GM21529 (cell line): ENCODE measurements around the gene GAS2L1.
A peak's percentile ranks its signal among the peaks of the same experiment; 100 is the strongest.

ENCODE experiments used
- ATAC-seq: cut with Tn5 transposase; IDR thresholded peaks from one replicate; pipeline ENCODE4 v1.9.1; 2021; ENCODE audit not compliant: unreplicated experiment

Gene GAS2L1

GRCh38 chr22:29306175-29306834, at the start of gene GAS2L1:
Gene GAS2L1, plus strand, starts transcription at chr22:29306650. Its CDS starts 1,456 bp downstream, at chr22:29308106.
- no peak for ATAC-seq

DNA sequence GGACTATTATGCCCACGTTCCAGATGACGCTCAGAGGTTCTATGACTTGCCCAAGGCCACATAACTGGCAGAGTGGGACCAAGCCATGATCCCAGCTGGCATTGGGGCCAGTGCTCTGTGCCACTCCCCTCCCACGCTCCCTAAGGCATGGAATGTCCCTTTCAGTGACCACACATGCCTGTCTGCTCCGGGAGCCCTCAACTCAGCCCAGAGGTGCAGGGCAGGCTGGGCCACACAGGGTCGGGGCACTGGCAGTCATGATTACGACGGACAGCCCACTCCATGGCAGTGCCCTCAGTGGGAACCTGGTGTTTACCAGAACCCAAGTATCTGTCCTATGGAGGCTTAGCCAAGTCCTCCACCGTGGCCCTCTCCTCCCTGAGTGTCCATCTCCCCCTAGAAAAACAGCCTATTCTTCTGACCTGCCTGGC, 48.7 kb upstream of the GAS2L1 start:
- no peak for ATAC-seq

DNA sequence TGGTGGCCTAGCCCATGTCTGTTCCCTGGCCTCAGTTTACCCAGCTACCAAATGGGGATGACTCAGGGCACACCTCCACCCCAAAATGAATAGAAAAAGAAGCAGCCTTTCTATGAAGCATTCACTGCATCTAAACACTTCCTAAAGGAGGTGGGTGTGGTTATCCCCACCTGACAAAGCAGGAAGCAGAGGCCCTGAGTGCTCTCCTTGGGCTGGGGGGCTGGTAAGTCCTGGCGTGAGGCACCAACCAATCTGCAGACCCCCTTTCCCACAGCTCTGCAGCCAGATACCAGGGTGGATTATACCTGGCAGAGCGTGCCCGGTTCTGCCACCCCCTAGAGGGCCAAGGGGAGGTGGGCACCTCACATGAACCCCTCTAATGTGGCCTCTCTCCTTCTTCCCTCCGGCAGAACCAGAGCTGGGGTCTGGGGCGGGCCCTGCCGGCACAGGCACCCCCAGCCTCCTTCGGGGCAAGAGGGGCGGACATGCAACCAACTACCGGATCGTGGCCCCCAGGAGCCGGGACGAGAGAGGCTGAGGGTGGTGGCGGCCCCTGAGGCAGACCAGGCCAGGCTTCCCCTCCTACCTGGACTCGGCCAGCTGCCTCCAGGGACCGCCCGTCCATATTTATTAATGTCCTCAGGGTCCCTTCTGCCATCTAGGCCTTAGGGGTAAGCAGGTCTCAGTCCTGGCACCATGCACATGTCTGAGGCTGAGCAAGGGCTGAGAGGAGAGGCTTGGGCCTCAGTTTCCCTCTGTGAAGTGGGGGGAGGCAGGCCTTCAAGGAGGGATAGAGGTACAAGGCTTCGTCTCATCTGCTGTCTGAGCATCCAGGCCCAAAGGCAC, 47.8 kb upstream of the GAS2L1 start:
- ATAC-seq = no peak

DNA sequence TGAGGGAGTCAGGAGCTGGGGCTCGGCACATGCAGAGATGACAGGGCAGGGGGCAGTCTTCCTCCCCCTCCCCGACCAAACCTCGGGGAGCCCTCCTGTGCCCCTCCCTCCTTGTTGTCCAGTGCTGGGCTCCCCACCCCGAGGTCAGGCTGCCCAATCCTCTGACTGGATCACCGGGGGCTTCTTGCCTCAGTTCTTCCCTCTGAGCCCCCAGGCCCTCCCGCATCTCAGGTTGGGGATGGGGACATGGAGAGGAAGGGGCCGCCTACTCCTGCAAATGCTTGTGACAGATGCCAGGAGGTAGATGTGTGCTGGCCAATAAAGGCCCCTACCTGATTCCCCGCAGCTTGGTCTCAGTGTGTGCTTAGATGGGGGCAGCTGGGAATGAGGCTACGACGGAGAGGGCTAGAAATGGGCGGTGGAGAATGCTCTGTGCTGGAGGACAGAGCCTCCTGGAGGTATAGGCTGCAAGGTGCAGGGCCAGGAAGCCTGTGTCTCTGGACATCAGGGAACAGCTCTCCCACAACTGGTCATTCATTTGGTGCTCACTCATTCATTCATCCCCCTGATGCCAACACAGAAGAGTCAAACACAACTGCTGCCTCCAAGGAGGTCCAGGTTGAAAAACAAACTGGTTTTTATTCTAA, 47.1 kb upstream of the GAS2L1 start:
- no peak for ATAC-seq

GRCh38 chr22:29260031-29260560, 46.4 kb upstream of the GAS2L1 start:
- no peak for ATAC-seq

DNA sequence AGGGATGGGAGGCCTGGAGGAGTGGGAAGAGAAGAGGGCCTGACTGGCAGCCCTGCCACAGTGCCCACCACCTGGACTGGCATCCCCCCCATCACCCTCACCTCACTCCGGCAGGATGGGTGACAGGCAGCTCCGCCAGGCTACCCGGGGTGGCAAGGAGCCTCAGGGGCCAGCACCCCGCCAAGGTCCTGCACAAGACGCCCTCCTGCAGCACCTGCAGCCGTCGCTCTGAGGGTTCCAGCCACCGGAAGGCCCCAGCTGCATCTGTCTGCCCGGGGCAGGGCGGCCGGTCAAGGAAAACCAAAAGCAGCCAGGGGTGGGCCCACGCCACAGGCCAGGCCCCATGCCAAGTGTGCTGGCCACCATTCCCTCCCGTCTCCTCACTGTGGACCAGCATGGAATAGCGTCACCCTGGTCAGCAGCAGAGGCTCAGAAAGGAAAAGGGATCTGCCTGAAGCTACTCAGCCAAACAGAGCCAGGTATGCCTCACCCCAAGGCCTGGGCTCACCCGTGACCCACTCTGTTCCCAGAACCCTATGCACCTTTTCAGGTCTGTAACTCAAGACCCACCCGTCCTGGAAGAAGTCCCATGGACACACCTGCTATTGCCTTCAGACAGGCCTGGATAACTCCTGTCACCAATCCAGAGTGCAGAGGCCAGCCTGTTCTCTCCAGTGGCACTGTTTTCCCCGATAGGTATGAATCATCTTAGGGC, 45.7 kb upstream of the GAS2L1 start:
- ATAC-seq = no peak

- no peak for ATAC-seq
Measured at GRCh38 chr22:29263791-29264276, 42.6 kb upstream of the GAS2L1 start.

- ATAC-seq = no peak
Measured at GRCh38 chr22:29265305-29265704, 41.1 kb upstream of the GAS2L1 start.

- ATAC-seq = no peak
Measured at GRCh38 chr22:29265929-29266328, 40.5 kb upstream of the GAS2L1 start.

GRCh38 chr22:29266564-29267461, 39.6 kb upstream of the GAS2L1 start:
- ATAC-seq = no peak

DNA sequence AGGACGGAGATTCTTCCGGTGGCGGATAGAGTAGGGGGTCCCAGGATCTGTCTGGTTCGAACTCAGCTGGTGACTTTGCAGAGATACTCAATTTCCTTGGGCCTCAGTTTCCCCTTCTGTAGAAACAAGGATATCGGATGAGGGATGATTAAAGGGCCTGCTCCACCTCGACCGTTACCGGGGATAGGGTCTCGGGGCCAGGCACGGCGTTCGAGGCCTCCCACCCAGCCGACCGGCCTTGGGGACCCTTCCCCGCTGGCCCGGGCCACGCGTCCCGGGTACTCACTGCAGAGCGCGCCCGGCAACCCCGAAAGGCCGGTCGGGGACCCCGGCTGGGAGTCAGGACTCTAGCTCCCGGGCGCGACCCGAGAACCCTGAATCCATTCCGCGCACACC, 39.0 kb upstream of the GAS2L1 start:
- ATAC-seq = peak; percentile 31

- ATAC-seq = peak; percentile 77
Measured at GRCh38 chr22:29267858-29268510, 38.5 kb upstream of the GAS2L1 start, which contains the start of the genes EWSR1 and RHBDD3. Gene EWSR1, plus strand, starts transcription at chr22:29268268. Its CDS starts 69 bp downstream, at chr22:29268337. Gene RHBDD3, minus strand, starts transcription at chr22:29267981. Its CDS starts 2,355 bp downstream, at chr22:29265626.

DNA sequence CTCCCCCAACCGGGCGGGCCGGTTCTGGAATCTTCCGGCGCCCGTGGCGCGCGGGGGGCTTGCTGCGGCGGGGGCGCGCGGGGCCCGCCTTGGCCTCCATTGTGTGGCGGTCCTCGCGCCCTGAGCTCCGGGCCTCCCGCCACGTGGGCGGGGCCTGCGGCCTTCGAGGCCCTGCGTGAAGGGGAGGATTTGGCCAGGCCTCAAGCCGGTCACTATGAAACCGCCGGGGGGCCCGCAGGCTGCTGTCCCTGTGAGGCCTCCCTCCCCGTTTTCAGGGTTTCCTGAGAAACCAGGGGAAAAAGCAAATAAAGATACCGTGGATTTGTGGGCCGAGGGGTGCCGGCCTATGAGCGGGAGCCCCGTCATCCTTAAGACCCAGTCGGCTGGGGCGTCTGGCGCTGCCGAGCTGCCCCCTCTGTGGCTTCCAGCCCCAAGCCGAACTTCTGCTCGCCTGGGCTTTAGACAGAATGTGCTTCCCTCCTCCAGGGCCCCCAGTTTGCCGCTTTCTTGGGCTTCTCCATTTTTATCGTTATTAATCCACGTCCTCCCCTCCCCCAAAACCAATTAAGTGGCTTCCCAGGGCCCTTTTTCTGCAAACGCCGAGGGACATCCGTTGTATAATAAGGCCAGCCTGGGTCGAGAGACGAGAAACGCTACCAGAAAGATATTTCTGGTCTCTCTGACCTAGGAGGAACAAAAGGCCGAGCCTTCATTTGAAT, 37.8 kb upstream of the GAS2L1 start:
- peak; percentile 10 for ATAC-seq

GRCh38 chr22:29269230-29269604, 37.2 kb upstream of the GAS2L1 start:
- no peak for ATAC-seq

DNA sequence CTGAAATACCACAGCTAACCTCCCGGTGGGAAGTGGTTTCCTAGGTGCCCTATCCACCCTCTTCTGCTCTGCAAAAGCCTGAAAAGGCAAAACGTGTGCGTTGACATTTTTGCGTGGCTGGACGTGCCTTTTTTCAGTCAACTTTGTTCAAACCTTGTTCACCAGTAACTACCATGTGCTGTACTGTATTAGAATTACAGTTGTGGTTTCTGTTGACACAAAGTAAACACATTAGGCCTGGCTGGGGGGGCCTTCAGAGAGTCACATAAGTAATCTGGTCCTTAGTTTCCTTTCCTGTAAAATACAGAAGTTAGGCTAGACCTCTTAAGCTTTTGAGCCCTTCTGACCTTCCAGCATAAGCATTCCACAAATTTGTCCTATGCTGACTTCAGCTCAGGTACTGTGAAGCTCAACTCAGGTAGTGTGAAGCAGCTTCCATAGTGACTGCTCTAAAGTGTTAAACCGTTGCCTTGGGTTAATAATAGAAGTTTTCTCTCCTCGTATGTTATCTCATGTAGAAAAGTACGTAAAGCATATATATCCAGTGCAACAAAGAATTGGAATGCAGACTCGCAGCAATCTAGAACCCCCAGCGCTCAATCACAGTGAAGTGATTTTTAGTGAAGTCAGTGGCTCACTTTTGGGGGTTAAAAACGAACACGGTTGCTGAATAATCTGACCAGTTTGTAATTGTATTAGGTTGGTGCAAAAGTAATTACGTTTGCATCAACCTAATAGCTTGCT, 36.5 kb upstream of the GAS2L1 start:
- no peak for ATAC-seq

DNA sequence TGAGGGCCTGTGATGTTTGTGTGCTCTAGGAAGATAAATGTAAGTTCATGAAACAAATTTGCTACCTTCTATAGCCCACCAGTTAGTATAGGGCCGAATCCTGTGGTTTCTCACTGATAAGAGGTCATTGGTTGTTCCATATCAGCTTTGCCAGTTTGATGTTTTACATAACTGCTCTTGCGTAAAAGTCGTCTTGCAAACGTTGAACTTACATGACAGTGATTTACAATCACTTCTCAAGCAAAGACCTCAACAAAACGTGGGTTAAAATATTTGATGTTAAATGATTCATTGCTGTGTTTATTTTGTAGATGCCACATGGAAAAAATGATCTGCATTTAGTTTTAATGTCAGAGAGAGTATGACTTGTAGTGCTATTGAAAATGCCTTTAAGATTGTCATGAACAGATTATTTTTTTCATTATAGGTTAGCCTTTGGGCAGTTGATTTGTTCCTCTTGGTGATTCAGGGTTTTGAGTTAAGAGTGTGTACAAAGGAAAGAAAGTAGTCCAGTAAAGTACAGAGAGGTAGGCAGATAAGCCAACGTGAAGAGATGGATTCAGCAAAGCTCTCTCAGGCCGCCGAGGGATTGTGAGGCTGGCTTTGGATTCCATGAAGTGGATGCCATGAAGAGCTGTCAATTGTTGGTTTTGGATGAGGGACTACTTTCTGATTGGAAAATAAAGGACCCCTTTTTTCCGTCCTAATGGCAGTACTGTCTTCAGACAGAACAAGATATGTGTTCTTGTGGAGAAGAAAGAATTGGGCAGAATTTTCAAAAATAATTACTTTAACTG, 35.8 kb upstream of the GAS2L1 start:
- no peak for ATAC-seq

DNA sequence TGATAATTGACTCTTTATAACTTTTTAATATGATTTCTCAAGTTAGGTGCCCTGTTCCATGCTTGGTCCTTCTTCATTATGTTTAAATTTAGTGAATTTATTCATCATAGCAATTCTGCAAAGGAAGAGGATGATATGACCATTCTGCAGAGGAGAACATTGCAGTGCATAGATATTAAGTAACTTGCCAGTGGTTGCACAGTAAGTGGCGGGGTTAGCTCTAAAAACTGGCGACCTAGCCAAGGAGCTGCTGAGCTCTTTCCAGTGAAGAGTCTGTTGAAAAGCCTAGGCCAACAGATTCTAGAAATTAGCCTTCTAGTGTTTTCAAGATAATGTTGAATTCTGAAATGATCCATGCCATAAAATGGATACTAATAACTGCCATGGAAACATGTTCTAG, 33.8 kb upstream of the GAS2L1 start:
- no peak for ATAC-seq
